GM19239 (cell line): Measurements from ENCODE around the gene LDHA.
A peak's percentile ranks its signal among the peaks of the same experiment; 100 is the strongest.

ENCODE experiments used
- DNase-seq: peaks from one replicate; pipeline ENCODE4 v3.0.0; 2011; ENCODE audit warnings: low spot score; ENCODE audit not compliant: insufficient read length
- FAIRE-seq: peaks from 2 replicates; lab custom pipeline; 2011; peaks lifted over from hg19 to GRCh38; lab: Jason Lieb, UNC

LDHA gene

GRCh38 chr11:18394275-18394927 lies at the start of gene LDHA:
Gene LDHA (plus strand): TSS chr11:18394563. CDS start chr11:18396843, 2,280 bp downstream.
- FAIRE-seq (peak; percentile 82), DNase-seq (peak; percentile 72)

GRCh38 chr11:18347471-18348125 lies 46.8 kb upstream of the LDHA start:
- no peak for FAIRE-seq

GRCh38 chr11:18352581-18352980 lies 41.8 kb upstream of the LDHA start:
- FAIRE-seq (no peak), DNase-seq (no peak)

More at GRCh38 chr11:18347471-18348125, 46.8 kb upstream of the LDHA start:
- no peak for DNase-seq

- FAIRE-seq (no peak), DNase-seq (no peak)
Observed at GRCh38 chr11:18358646-18359045, 35.7 kb upstream of the LDHA start.

- FAIRE-seq (no peak), DNase-seq (no peak)
Observed at GRCh38 chr11:18361154-18361553, 33.2 kb upstream of the LDHA start.

DNA sequence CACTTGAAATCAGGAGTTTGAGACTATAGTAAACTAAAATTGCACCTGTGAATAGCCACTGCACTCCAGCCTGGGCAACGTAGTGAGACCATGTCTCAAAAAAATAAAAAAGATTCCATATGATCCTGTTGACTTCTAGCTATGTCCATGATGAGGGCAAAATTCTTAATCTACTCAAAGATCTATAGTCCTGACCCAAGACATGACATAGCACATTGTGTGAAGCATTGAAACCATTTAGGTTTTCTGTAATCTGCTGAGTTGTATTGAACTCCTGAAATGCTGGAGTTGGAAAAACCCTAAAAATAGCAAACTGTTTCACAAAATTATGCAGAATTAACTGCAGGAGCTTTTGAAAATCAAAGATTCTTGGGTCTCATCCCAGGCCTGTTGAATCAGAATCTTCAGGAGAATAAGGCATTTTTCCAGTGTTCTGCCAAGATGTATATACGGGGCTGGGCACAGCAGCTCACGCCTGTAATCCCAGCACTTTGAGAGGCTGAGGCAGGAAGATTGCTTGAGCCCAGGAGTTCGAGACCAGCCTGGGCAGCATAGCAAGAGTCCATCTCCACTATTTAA lies 29.8 kb upstream of the LDHA start:
- FAIRE-seq = no peak

DNA sequence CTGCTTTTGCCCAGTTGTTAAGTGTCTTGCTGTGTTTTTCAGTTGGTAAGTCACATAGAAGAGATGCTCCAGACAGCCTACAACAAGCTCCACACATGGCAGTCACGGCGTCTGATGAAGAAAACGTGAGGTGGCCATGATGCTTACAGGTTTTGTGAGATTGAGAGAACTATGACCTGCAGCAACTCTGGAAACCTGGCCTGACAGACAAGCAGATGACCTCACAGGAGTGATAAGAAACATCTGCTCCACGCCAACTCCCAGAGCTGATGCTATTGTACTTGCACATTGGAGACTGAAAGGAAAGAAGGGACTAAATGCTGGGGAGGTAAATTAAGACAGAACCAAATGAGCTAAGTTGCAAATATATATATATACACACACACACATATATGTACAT lies 28.6 kb upstream of the LDHA start:
- DNase-seq = no peak
- FAIRE-seq = no peak

More for the DNA sequence above, 29.8 kb upstream of the LDHA start:
- no peak for DNase-seq

DNA sequence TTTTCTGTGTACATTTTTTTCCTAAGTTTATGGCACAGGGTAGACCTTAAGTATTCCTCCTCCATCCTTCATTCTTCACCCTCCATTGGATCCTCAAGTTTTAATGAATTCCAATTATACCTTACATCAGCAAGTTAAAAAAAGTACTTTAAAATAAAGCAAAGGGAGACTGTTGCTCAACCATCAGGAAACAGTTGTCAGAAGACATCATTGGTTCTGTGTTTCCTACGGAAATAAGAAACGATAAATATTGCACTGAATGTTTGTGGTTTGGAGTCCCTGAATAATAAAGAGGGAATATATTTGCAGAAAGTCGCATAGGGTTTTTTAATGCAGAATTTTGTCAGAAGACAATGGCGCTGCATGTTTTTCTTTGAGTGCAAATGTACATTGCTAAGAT lies 28.1 kb upstream of the LDHA start:
- no peak for DNase-seq
- FAIRE-seq = no peak

- FAIRE-seq (no peak), DNase-seq (no peak)
Observed at GRCh38 chr11:18367431-18367830, 26.9 kb upstream of the LDHA start.

DNA sequence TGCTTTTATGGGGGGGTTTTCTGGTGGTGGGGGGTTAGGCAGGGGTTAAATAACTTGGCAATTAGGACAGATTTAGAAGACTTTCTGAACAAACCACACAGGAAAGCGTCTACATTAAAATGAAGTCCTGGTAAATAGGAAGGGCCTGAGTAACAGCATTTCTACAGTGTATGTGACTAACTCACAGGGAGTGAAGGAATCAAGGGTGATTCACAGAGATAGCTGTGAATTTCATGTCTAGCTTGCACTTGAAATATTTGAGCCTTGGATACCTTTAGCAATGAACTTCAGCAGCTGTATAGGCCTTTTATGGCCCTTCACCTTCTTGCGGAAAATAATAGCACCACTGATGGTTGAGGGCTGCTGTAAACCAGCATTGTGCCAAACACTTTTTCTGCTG lies 26.1 kb upstream of the LDHA start:
- DNase-seq = no peak
- FAIRE-seq = no peak

- no peak for DNase-seq
- FAIRE-seq = no peak
Observed at GRCh38 chr11:18369398-18369797, 25.0 kb upstream of the LDHA start.

DNA sequence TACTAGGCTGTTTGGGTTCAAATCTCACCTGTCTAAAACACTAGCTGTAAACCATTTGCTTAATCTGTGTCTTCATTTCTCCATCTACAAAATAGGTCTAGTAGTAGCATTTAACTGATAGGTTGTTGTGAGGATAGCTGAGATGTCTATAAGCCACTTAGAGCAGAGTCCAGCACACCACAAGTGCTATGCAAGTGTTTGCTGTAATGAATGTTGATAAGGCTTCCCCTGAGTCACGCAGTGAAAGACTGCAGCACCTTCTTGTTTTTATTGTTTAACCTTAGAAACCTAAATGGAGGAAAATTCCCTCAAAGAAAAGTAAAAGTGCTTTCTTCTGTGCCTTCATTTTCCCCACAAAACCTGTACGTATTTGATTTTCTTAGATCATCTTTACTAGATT lies 23.1 kb upstream of the LDHA start:
- DNase-seq = no peak

GRCh38 chr11:18372201-18372600 lies 22.2 kb upstream of the LDHA start:
- DNase-seq (no peak), FAIRE-seq (no peak)

More for the DNA sequence above, 23.1 kb upstream of the LDHA start:
- no peak for FAIRE-seq

- no peak for FAIRE-seq
- DNase-seq = no peak
Observed at GRCh38 chr11:18374956-18375355, 19.4 kb upstream of the LDHA start.

DNA sequence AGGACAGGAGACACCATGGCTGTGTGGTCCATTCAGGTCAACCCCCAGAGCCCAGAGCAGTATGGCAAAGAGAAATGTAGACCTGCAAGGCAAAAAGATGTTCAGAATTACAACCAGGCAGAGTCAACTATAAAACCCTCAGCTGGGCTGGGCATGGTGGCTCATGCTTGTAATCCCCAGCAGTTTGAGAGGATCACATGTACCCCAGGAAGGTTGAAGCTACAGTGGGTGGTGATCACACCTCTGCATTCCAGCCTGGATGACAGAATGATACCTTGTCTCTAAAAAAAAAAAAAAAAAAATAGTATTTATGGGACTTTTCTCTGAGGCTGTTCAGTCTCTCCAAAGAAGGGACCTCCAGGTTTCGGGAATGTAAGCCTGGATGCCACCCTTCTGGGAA lies 18.4 kb upstream of the LDHA start:
- FAIRE-seq = no peak

DNA sequence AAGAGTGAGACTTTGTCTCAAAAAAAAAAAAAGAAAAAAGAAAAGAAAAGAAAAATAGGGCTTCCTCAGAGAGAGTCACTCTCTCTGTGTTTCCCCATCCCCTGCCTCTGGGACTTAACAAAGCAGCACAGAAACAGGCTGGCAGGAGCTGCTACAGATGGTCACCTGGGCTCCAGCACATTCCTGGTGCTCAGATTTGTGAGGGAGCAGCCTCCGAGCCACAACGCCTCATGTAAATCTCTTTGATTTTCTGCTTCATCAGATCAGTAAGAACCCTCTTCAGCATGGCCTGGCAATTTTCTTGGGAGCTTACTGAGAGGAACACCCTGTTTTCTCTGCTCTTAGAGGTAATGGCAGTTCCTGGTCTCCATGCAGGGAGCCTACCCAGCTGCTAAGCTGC lies 15.2 kb upstream of the LDHA start:
- FAIRE-seq (no peak), DNase-seq (no peak)

More for the DNA sequence above, 18.4 kb upstream of the LDHA start:
- DNase-seq = no peak

GRCh38 chr11:18383388-18384156 lies 10.8 kb upstream of the LDHA start:
- FAIRE-seq = peak; percentile 11

GRCh38 chr11:18384157-18384641 lies 10.2 kb upstream of the LDHA start:
- FAIRE-seq = peak; percentile 89
- DNase-seq = peak; percentile 36

More at GRCh38 chr11:18383388-18384156, 10.8 kb upstream of the LDHA start:
- DNase-seq = peak; percentile 45

DNA sequence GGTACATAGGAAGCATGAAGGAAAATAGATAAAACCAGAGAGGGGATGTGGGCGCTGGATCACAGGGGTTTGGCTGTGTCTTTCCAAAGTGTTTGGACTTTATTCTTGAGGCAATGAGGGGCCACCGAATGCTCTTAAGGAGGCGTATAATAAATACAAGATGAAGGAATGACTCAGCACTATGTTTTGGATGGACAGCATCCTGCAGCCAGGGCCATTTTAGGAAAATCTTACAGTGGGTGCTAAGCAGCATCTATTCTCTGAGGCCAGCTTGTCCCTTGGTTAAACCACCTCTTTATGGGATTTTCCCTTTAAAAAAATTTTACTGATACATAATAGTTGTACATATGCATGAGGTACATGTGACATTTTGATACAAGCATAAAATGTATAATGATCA lies 4.3 kb upstream of the LDHA start:
- no peak for FAIRE-seq
- no peak for DNase-seq

GRCh38 chr11:18392434-18393321 lies 1.7 kb upstream of the LDHA start:
- FAIRE-seq (no peak), DNase-seq (no peak)
